ENCODE data around the gene TNN.
"Not testable (repeated sequence)": the region's sequence is repeated elsewhere in the genome, so short reads cannot be mapped to it uniquely, and the experiment has no call there.

TNN gene

GRCh38 chr1:175102166-175102565 lies 34.5 kb downstream of the TNN start:
- not testable (repeated sequence) for DNase-seq (ENCODE audit: low read depth in 1 of 2, low spot score in 1 of 2)

GRCh38 chr1:175106536-175106935 lies 38.9 kb downstream of the TNN start:
- H3K4me3 ChIP-seq (replicated peaks; ENCODE audit: insufficient read depth, low read length); DNase-seq (ENCODE audit: low read depth in 1 of 2, low spot score in 1 of 2); H3K27me3 ChIP-seq (ENCODE audit: insufficient read depth, poor library complexity, severe bottlenecking); H3K27ac ChIP-seq (replicated peaks): not testable (repeated sequence)

More at GRCh38 chr1:175102166-175102565, 34.5 kb downstream of the TNN start:
- H3K27ac ChIP-seq (replicated peaks); H3K4me3 ChIP-seq (replicated peaks; ENCODE audit: insufficient read depth, low read length); H3K27me3 ChIP-seq (ENCODE audit: insufficient read depth, poor library complexity, severe bottlenecking): not testable (repeated sequence)

GRCh38 chr1:175108331-175108820 lies 40.7 kb downstream of the TNN start:
- not testable (repeated sequence) for H3K4me3 ChIP-seq (replicated peaks; ENCODE audit: insufficient read depth, low read length); H3K27ac ChIP-seq (replicated peaks); DNase-seq (ENCODE audit: low read depth in 1 of 2, low spot score in 1 of 2); H3K27me3 ChIP-seq (ENCODE audit: insufficient read depth, poor library complexity, severe bottlenecking)

GRCh38 chr1:175114996-175115395 lies 47.4 kb downstream of the TNN start:
- TF ChIP-seq SPI1 (IDR thresholded peaks at IDR 0.05; ENCODE audit: borderline replicate concordance, low read depth) (no peak), REST (IDR thresholded peaks at IDR 0.05; ENCODE audit: insufficient replicate concordance, low read depth) (no peak), POLR2AphosphoS5 (IDR thresholded peaks at IDR 0.05; ENCODE audit: low read depth) (no peak), CTCF (IDR thresholded peaks at IDR 0.05; ENCODE audit: insufficient read depth, low read length) (no peak), GABPA (IDR thresholded peaks at IDR 0.05; ENCODE audit: low read depth) (no peak)
- DNase-seq (ENCODE audit: low read depth in 1 of 2, low spot score in 1 of 2) = no peak
- no peaks in the 10 kb centered on the region for H3K27me3 ChIP-seq (ENCODE audit: insufficient read depth, poor library complexity, severe bottlenecking)

GRCh38 chr1:175116210-175116798 lies 48.7 kb downstream of the TNN start:
- Histone ChIP-seq H3K27ac (replicated peaks) (no peak overlapping the region), H3K4me3 (replicated peaks; ENCODE audit: insufficient read depth, low read length) (no peak overlapping the region), H3K27me3 (ENCODE audit: insufficient read depth, poor library complexity, severe bottlenecking) (no peaks in the 10 kb centered on the region)
- no peak for TF ChIP-seq REST (IDR thresholded peaks at IDR 0.05; ENCODE audit: insufficient replicate concordance, low read depth)
- TF ChIP-seq GABPA (IDR thresholded peaks at IDR 0.05; ENCODE audit: low read depth) = no peak
- no peak for TF ChIP-seq CTCF (IDR thresholded peaks at IDR 0.05; ENCODE audit: insufficient read depth, low read length)
- TF ChIP-seq POLR2AphosphoS5 (IDR thresholded peaks at IDR 0.05; ENCODE audit: low read depth) = no peak
- no peak for TF ChIP-seq SPI1 (IDR thresholded peaks at IDR 0.05; ENCODE audit: borderline replicate concordance, low read depth)
- DNase-seq (ENCODE audit: low read depth in 1 of 2, low spot score in 1 of 2) = no peak

More at GRCh38 chr1:175114996-175115395, 47.4 kb downstream of the TNN start:
- H3K27ac ChIP-seq (replicated peaks) = no peak overlapping the region
- H3K4me3 ChIP-seq (replicated peaks; ENCODE audit: insufficient read depth, low read length) = no peak overlapping the region

Data from HL-60 (cell line).